ENCODE measurements around the gene TLL1.

The TLL1 gene

DNA sequence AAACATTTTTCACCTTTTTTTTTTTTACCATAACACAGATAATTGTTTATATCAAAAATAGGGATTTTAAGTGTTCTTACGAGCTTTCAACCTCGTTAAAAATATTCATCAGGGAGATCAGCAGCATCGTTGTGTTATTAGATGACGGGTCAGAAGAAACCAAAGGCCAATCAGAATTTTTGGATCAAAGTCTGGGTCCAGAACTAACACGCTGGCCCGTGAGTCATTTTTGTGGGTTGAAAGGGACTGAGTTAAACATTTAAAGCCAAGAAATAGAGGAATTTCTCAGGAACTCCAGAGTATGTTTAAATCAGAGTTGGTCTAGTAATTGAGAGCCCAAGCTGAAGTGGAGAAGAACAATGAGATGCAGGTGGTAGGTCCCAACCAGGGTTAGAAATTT lies 170.8 kb downstream of the TLL1 start:
- no peak for DNase-seq (ENCODE audit: low read depth in 2 of 3, low spot score in 2 of 3)

DNA sequence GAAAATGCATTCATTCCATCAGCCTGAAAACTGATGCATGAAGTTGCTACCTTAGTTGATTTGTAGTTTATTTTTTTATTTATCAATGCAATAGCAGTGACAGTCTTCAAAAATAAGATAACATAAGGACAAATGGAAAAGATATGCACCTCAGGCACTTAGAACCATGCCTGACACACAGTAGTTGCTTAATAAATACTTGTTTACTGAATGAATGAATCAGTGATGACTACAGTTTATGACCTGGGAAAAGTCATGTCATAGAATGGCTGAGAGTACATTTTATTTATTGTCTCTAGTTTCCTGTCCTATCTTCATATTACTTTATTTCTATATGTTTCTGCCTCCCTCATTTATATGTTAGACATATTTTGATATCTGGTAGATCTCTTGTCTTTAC lies 171.8 kb downstream of the TLL1 start:
- no peak for DNase-seq (ENCODE audit: low read depth in 2 of 3, low spot score in 2 of 3)

DNA sequence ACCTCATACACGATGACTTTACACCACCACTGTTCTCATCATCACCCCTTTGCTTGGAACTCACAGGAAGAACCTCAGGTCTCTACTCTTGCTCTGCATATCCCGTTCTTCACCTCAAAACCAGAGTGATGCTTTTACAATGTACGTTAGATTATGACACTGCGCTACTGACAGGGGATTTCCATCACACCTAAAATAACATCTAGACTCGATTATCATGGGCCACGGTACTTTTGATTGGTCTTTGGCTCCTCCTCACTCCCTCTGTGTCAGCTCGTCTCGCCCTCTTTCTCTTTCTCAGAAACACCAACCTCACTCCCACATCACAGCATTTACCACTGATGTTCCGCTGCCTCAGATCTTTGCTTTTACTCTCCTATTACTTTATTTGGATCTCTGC lies 172.4 kb downstream of the TLL1 start:
- no peak for DNase-seq (ENCODE audit: low read depth in 2 of 3, low spot score in 2 of 3)

DNA sequence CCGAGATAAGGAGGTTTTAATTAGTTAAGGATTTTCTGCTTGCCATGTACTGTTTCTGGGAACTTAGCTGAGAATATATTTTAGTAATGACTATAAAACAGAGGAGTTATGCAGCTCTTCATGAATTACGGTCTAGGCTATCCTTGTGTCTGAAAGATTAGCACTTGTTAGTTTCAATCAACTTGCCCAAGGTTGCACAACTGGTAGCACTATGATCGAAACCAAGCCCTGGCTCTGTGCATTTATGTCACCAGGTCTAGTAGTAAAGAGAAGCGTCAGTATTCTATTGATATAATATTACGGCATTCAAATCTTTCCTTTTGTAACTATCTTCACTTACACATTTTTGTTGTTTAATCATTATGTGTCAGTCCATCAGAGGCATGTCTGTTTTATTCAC lies 176.0 kb downstream of the TLL1 start:
- DNase-seq (ENCODE audit: low read depth in 2 of 3, low spot score in 2 of 3): no peak

DNA sequence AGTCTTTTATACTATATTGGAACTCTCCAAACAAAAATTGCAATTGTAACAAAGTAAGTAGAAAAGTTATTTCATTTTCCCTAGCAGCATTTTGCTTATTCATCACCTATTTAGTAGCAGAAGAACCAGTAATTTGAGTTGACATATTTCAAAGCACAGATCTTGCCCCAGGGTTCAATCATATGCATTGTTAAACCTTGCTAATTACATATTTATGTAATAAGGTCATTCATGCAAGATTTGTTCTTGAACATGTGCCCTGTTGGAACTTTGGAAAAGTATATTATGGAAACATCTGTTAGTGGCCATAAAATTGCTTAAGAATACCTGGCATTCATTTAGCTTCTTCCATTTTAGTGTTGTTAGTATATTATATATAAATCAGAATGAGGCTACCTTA lies 191.7 kb downstream of the TLL1 start:
- DNase-seq (ENCODE audit: low read depth in 2 of 3, low spot score in 2 of 3): no peak

DNA sequence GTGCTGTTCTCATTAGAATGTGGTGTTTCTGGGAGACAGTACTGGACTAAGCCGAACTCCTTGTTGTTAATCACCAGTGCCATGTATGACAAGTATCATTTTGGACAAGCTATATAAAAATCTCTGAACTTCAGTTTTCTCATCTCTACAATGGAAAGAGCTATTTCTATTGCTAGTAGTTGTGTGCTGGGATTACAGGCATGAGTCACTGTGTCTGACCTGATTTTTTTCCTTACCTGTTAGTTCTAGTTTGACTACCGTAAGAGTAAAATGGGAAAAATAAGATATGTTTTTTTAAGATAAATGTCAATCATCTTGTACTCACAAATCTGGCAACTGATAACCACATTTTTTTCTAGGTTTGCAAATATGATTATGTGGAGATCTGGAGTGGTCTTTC lies 192.3 kb downstream of the TLL1 start:
- DNase-seq (ENCODE audit: low read depth in 2 of 3, low spot score in 2 of 3): no peak

DNA sequence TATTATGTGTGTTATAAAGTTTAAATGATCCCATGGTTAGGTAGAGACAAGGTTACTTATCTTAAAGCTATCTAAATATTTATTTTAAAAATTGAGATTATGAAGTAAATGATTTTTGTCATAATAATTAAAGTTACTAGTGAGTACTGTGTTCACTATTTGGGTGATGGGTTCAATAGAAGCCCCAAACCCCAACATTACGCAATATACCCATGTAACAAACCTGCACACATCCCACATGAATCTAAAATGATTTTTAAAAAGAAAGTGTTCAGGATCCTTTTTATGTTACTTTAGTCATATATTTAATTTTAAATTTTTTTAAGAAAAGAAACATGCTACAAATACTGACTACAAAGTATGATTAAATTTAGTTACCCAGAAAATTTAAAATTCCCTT lies 193.9 kb downstream of the TLL1 start:
- no peak for DNase-seq (ENCODE audit: low read depth in 2 of 3, low spot score in 2 of 3)

DNA sequence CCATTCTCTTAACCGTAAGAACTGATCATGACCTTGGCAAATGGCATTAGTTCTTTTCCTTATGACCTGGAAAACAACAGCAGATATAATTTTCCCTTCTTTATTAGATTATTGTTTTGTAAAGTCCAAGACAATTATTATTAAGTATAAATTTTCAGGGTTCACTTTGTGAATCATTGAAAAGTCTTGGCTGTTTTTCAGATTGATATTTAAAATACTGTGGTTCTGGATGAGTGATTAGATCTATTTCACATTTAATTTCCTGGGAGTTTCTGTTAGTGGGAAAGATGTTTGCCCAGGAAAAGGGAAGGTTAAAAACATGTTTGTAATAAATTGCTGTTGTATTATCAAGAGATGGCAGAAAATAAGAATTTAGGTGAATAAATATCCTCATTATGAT lies 194.9 kb downstream of the TLL1 start:
- no peak for DNase-seq (ENCODE audit: low read depth in 2 of 3, low spot score in 2 of 3)

DNA sequence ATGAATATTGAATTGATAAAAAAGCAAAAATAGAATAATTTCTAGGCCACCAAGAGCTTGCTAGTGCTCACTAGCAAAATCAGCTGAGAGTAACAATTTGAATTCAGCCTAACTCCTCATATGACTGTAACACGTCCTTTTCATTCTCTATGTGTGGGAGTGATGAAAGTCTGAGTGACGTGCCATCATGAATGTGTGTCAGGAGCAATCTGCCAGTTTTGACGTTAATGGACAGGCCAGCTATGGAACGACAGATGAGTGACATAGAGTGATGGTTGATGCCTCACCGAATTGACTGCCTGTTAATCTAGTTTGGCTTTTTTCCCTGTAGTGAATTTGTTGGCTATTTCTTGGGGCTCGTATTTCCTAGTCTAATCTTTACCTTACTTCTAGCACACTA lies 200.7 kb downstream of the TLL1 start:
- DNase-seq (ENCODE audit: low read depth in 2 of 3, low spot score in 2 of 3): no peak

DNA sequence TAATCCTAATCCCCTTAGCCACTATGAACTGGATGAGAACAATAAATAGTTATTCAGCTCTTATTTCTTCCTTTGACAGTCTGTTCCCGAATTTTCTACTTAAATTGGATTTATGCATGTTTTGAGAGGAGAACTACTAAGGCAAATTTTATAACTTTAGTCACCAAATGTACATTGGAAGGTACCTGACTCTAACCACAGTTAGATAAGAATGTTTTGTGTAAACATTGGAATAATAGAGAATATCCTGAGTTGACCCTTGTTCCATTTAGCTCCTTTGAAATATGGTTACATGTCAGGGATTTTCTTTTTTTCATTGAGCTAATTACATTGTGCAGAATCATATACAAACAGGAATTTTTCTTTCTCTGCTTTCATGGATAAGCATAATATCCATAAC lies 202.6 kb downstream of the TLL1 start:
- no peak for DNase-seq (ENCODE audit: low read depth in 2 of 3, low spot score in 2 of 3)

DNA sequence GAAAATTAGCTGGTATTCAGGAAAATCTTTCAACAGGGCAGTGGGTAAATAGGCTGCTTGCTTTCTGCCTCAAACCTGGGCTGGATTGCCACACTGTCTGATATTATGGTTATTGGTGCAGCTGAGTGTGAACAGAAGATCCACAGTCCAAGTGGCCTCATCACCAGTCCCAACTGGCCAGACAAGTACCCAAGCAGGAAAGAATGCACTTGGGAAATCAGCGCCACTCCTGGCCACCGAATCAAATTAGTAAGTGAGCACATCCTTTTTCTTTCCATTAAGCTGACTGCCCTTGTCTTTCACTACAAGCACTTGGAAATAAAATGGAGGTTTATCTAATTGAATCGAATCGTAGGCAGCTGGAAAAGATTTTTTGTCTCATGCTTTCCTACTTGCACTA lies 204.7 kb downstream of the TLL1 start:
- no peak for DNase-seq (ENCODE audit: low read depth in 2 of 3, low spot score in 2 of 3)

DNA sequence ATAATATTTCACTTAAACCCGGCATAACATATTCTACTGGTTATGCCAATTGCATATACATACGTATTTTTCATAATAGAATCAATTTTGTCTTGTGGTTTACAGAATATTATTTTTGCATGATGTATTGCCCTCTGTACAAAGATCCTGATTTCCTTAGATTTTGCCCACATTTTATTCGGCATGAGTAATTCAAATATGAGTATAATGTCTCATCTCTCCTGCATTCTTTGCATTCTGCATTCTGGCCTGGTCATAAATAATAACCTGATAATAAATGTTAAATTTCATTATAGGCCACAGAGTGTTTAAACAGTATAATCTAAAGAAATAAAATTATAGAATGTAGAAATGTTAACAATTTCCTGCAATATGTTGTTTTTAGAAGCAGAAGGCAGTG lies 205.3 kb downstream of the TLL1 start:
- DNase-seq (ENCODE audit: low read depth in 2 of 3, low spot score in 2 of 3): no peak

DNA sequence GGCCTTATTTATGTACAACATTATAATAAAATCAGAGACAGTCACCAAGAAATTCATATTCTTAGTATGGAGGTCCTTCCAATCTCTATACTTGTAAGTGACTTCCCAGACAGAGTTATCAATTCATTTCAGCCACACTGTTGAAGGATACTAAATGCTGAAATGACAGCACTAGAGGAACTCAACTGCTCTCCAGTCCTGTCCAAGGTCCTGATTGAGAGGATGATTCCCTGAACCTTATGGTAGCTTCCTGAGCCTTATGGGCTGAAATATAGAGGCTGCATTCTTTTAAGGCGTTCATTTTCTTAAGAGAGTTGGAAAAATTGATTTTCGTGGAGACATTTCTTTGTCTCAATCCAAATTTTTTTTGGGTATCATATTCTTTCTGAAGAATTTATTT lies 205.9 kb downstream of the TLL1 start:
- DNase-seq (ENCODE audit: low read depth in 2 of 3, low spot score in 2 of 3): no peak

DNA sequence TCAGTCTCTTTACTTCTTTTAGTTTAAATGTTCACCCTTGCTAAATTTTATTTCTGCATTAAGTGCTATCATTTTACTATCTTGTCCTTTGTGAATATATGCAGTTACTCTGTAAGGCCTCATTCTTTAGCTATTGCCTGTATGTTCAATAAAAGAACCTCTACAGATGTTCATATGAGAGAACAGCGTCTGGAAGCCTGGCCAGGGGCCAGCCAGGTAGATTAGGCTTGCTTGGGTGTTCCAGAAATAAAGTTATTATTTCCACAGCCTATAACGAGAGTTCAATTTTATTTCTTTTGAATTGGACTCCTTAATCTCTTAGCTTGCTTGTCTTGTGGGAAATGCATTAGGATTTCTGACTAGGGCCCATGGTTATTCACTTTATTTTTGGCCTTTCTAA lies 214.5 kb downstream of the TLL1 start:
- no peak for DNase-seq (ENCODE audit: low read depth in 2 of 3, low spot score in 2 of 3)

DNA sequence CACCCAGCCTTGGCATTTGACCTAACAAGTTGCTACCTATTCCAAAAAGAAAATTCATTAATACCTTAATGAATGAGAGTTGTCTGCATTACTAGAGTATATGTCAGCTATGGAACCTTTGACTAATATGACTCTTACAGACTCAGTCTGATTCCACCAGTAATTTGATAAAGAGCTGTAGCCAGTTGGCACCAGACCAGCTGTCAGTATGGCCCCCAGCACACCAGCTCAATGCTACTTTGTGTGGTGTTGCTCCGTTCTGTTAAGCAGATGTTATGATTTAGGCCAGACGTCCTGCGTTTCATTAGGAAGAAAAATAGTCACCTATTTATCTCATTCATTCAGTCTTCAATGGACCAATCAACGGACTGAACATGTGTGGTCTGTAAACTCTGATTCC lies 215.5 kb downstream of the TLL1 start:
- no peak for DNase-seq (ENCODE audit: low read depth in 2 of 3, low spot score in 2 of 3)

DNA sequence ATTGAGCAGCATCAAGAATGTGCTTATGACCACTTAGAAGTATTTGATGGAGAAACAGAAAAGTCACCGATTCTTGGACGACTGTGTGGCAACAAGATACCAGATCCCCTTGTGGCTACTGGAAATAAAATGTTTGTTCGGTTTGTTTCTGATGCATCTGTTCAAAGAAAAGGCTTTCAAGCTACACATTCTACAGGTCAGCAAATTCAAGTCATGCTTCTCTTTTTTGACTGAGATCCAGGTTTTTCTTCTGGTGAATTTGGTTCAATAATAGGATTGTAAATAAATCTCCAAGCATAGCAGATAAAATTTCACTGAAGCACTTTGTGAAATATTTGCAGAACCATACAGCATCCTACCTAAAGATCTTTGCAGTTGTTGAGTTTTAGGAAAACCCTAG lies 218.1 kb downstream of the TLL1 start:
- no peak for DNase-seq (ENCODE audit: low read depth in 2 of 3, low spot score in 2 of 3)

DNA sequence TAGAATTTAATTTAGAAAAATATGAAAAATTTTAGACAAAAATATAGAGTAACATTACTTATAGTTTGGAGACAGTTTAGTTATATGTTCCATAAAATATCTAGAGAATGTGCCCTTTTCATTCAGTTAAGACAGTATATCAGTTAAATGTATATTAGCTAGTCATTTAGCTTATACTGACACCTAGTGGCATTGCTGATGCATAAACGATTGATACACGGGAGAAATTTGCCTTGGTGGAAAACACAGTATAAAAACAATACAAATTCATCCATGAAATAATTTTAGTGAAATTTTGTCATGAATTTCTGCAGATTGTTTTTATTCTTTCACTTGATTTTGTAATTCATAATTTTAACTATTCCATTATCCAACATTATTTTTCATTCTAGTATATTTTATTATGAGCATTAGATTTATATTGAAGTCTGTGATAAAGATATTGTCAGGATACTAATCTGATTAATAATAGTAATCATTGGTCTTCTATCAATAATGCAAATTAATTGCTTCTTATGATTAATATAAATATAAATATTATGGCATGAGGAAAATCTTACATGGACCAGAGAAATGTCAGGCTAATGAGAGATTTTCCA lies 219.0 kb downstream of the TLL1 start:
- DNase-seq (ENCODE audit: low read depth in 2 of 3, low spot score in 2 of 3): no peak

DNA sequence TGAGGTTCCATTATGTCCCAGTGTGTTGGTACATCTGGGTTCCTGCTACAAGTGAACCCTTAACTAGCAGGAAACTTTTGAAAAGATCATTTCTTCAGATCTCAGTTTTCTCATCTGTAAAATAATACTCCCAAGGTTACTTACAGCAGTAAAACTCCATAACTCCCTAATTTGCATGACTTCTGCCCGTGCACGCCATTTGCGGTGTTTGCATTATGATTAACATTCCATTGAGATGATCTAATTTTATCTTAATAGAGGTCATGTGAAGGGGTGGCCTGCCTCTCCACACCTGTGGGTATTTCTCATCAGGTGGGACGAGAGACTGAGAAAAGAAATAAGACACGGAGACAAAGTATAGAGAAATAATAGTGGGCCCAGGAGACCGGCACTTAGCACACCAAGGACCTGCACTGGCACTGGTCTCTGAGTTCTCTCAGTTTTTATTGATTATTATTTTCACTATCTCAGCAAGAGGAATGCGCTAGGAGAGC lies 219.8 kb downstream of the TLL1 start:
- DNase-seq (ENCODE audit: low read depth in 2 of 3, low spot score in 2 of 3): no peak

DNA sequence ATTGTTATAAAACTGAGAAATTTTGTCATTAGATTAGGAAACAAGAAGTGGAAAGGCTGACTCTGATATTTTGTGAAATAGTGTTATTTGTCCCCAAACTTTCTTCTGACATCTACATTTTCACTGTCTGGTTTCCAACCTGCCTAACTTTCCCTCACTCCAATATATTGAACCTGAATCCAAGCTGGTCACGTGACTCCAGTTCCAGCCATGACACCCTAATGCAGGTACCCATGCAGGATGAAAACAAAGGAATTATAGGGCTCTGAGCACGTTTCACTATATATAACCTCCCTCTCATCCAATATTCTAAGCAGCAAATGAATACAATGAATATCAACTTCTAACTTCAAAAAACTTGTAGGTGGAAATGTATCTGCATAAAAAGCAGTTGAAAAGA lies 231.6 kb downstream of the TLL1 start:
- no peak for DNase-seq (ENCODE audit: low read depth in 2 of 3, low spot score in 2 of 3)

DNA sequence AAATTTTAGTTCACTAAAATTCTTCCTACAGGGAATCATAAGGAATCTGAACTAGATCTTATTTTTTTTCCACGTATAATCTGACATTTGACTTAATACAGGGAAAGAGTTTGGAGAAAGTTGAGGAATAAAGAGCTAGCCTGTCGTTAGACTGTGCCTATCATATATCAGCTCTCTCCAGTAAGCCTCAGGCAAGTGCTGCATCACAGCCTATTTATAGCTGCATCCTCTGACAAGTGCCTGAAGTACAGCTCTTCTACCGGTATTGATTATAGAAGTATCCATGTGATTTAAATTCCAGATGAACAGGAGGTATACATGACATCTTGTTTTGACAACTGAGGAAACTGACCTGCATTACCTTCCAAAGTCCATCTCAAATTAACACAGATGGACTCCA lies 248.9 kb downstream of the TLL1 start:
- DNase-seq (ENCODE audit: low read depth in 2 of 3, low spot score in 2 of 3): no peak

DNA sequence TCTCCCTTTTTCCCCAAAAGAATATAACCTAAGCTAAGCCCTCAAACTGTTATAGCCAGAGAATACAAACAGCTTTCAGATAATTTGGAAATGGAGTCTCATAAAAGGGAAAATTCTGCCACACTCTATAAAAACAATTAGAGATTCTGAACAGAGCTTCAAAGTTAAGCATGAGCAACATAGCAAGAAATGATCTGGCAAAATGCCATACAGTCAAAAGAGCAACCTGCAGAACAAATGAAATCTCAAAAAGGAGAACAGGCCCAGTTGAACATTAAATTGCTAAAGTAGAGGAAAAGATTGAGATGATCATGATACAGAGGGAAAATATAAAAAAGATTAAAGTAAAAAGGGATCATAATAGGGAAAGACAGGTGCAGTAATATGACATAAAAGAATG lies 250.5 kb downstream of the TLL1 start:
- DNase-seq (ENCODE audit: low read depth in 2 of 3, low spot score in 2 of 3): no peak

DNA sequence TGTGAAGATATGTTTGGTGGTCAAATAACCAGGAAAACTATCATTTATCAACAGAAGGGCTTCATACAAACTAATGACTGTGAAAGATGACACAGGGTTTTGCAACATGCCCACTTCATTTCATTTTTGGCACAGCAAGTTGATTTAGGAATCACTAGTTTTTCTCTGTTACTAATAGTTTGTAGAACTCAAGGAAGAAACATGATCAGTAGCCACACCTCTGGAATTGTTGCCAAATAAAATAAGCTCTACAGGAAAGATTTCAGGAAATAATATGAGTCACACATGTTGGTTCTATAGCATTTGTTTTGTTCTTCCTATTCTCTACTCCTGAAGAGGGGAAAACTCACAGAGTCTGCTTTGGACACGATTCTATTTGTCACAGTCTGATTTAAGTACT lies 255.4 kb downstream of the TLL1 start:
- no peak for DNase-seq (ENCODE audit: low read depth in 2 of 3, low spot score in 2 of 3)

DNA sequence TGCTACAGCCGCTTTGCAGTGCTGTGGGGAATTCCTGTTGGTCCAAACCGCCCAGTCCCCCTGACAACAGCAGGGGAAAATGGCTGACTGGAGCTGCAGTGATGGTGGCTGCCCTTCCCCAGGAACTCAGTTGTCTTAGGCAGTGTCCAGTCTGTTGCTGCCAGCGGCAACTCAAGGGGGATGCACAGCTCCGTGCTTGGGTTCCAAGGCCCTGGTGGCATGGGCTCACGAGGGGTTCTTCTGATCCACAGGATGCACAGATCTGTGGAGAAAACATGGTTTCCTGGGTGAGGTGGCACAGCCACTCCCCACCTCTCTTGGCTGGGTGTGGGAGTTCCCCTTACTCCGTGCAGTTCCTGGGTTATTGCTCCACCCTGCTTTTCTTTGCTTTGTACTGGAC lies 261.2 kb downstream of the TLL1 start:
- no peak for DNase-seq (ENCODE audit: low read depth in 2 of 3, low spot score in 2 of 3)

DNA sequence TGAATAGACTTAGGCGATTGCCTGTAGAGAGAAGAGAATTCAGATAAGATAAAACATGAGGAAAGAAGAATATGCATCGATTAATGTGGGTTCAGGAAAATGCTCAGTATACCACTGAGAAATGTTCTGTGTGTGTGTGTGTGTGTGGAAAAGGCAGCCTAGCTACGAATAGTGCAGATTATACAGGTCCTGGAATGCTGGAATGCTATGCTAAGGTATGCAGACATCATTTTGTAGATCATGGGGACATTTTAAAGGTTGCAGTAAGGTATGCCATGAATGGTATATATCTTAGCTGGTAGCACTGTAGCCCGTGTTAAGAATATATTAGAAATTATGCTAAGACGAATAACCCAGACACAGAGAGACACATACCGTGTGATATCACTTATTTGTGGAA lies 267.9 kb downstream of the TLL1 start:
- DNase-seq (ENCODE audit: low read depth in 2 of 3, low spot score in 2 of 3): no peak

Measured in activated CD8-positive, alpha-beta memory T cell treated with anti-CD3 and anti-CD28 coated beads for 48 hours (primary cell).